Gastroesophageal sphincter (tissue), 3 donors: Measurements from ENCODE around the gene EBF4.

ENCODE experiments used
- EP300 ChIP-seq: sonication (generic); formaldehyde crosslinking; IDR thresholded peaks from one replicate; pipeline ENCODE4 v1.6.1; 2017; ENCODE audit warnings: antibody characterized with exemption, mild to moderate bottlenecking
- POLR2A ChIP-seq, 2 donors: fragments of 450-650 bp; IDR thresholded peaks; one replicate each; pipeline ENCODE4 v1.6.1; 2017; ENCODE audit warnings: antibody characterized with exemption in 2 of 2, mild to moderate bottlenecking in 2 of 2, moderate library complexity in 1 of 2
- TF ChIP-seq, protein P1 (sequence below), 4 experiments: fragments of 200-600 bp in 2 of 4; fragments of 450-650 bp in 2 of 4; sonication (generic) in 1 of 4; IDR thresholded peaks; one replicate each; pipeline ENCODE4 v1.5.1; 2017 to 2019; ENCODE audit warnings: antibody characterized with exemption in 4 of 4, mild to moderate bottlenecking in 2 of 4, moderate library complexity in 2 of 4

DNA sequence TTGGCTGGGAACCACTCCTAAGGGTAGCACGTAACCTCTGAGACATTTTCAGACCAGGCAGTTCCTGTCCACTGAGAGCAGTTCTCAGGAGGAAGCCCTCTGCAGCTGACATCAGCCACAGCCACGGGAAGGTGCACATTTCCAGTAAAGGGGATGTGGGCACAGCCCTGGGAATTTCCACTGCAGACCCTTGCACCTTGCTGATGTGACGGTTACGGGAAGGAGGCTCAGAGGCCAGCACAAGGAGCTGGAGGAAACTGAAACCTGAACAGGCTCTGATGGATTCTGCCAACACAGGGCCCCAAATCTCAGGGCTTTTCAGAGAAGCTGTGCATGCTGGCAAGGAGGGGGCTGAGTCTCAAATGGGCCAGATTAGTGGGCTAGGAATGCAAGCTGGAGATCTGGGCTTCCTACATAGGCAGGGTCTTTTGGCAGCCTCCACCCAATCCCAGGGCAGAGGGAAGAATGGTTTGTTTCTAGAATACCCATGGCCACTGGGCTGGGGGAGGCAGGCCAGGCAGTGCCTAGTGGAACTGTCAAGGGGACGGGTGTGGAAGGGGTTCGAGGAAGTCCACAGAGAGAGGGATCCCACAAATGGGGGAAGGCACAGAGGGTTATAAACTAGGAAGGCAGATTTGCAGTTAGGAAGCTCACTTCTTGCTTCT is 14.2 kb downstream of the EBF4 start:
- TF ChIP-seq, protein P1, sequence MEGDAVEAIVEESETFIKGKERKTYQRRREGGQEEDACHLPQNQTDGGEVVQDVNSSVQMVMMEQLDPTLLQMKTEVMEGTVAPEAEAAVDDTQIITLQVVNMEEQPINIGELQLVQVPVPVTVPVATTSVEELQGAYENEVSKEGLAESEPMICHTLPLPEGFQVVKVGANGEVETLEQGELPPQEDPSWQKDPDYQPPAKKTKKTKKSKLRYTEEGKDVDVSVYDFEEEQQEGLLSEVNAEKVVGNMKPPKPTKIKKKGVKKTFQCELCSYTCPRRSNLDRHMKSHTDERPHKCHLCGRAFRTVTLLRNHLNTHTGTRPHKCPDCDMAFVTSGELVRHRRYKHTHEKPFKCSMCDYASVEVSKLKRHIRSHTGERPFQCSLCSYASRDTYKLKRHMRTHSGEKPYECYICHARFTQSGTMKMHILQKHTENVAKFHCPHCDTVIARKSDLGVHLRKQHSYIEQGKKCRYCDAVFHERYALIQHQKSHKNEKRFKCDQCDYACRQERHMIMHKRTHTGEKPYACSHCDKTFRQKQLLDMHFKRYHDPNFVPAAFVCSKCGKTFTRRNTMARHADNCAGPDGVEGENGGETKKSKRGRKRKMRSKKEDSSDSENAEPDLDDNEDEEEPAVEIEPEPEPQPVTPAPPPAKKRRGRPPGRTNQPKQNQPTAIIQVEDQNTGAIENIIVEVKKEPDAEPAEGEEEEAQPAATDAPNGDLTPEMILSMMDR (IDR thresholded peaks at IDR 0.05): no peak
- TF ChIP-seq POLR2A (IDR thresholded peaks at IDR 0.05): no peak
- no peak for TF ChIP-seq EP300
